WI38 (cell line): ENCODE results near the gene MARCKS.

Experiments
- H3K4me3 ChIP-seq: 2 replicates; pipeline ENCODE4 v1.5.1; 2011; ENCODE audit warnings: low read depth, mild to moderate bottlenecking, control low read depth, low read length
- TF ChIP-seq, protein P1 (sequence below): IDR thresholded peaks from 2 replicates; pipeline ENCODE4 v1.5.1; 2012; ENCODE audit warnings: low read depth, mild to moderate bottlenecking, control low read depth, low read length

The MARCKS gene

DNA sequence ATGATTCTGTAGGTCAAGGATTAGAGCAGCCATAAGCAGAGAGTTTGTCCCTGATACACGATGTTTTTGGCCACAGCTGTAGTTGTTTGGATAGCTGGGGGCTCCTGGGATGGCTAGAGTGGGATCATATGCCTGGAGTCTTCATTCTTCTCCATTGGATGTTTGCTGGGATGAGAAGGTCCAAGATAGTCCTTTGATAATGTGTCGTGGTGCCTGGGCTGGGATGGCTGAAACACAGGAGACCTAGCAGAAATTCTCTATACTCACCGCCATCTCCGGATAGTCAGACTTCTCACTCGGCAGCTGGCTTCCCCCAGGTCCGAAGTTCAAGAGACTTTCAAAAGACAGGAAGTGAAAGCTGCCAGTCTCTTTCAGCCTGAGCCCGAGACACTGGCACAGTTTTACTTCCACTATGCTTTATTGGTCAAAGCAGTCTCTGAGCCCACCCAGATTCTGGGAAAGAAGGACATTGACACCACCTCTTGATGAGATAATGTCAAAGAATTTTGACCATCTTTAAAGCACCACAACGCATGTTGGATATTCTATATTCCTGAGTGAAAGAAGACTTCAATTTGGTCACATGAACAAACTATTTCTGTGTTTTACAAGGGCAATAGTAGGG, 16.0 kb downstream of the MARCKS start:
- no peak overlapping the region for H3K4me3 ChIP-seq
- TF ChIP-seq, protein P1, sequence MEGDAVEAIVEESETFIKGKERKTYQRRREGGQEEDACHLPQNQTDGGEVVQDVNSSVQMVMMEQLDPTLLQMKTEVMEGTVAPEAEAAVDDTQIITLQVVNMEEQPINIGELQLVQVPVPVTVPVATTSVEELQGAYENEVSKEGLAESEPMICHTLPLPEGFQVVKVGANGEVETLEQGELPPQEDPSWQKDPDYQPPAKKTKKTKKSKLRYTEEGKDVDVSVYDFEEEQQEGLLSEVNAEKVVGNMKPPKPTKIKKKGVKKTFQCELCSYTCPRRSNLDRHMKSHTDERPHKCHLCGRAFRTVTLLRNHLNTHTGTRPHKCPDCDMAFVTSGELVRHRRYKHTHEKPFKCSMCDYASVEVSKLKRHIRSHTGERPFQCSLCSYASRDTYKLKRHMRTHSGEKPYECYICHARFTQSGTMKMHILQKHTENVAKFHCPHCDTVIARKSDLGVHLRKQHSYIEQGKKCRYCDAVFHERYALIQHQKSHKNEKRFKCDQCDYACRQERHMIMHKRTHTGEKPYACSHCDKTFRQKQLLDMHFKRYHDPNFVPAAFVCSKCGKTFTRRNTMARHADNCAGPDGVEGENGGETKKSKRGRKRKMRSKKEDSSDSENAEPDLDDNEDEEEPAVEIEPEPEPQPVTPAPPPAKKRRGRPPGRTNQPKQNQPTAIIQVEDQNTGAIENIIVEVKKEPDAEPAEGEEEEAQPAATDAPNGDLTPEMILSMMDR, result no peak

DNA sequence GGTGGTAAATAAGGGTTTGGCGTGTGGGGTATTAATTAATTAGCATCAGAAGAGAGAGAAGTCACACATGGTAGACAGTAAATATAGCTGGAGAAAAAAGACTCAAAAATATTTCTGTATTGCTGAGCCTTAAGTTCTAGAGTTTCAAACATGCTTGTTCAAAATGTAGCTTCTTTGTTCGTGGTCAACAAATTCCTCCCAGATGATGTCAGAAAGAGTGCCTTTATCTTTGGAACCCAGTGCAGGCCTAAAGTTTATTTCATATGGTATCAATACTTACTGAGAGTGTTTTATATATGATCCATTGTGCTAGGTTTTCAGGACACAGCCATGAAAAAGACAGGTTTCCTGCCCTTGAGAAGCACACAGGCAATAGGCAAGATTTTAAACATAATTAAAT, 18.3 kb downstream of the MARCKS start:
- H3K4me3 ChIP-seq, result no peak overlapping the region
- TF ChIP-seq, protein P1, result no peak

DNA sequence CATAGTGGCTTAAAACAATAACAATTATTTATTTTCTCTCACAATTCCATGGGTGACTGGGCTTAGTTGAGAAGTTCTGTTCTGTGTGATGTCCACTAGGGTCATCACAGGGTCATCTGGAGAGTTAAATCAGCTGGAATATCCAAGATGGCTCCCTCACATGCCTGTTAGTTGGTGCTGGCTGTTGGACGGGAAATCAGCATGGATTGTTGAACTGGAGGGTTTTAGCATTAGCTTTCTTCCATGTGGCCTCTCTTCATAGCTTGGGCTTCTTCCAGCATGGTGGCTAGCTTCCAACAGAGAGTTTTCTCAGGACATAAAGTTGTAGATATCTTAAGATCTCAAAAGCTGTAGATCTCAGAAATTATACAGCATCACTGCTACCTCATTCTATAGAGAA, 19.6 kb downstream of the MARCKS start:
- TF ChIP-seq, protein P1, result peak; percentile 17; the same call in 1 of the 2 replicates
- no peak overlapping the region for H3K4me3 ChIP-seq

DNA sequence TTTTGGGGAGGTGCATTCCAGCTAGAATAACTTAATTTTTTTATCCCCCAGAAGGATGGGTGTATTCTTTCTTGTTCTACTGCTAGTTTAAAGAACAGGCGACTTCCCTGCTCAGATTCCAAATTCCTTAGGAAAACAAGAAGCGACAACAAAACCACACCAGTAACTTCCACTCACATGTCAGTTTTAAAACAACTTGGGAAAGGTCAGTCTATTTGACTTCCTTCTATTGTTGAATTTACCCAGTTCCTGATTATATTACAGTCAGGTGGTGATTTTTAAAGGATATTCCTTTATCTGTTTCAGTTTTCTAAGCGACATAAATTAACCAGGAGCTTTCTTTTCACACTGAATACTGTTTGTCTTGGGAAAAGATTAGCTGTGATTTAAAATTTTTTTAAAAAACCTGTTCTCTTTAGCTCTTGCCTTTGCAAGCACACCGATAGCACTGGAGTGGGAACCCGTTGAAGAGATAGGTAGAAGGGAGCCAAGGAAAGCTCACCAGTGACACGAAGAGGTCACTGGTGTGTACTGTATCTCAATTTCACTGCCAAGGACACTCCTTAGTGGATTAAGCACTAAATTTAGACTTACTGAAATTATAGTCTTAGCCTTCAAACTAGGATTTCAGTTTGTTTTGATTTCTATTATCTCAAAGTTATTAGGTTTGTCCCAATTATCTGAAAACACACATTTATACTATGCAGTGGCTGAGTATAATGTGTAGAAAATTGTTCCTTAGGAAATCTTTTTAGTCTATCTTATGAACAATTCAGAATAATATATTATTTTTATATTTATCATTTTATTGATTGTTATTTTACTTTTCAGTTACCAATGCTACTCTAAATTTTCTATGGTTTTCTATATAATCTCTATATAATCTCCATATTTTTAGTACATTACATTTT, 22.3 kb downstream of the MARCKS start:
- TF ChIP-seq, protein P1, result peak; percentile 69
- no peak overlapping the region for H3K4me3 ChIP-seq

DNA sequence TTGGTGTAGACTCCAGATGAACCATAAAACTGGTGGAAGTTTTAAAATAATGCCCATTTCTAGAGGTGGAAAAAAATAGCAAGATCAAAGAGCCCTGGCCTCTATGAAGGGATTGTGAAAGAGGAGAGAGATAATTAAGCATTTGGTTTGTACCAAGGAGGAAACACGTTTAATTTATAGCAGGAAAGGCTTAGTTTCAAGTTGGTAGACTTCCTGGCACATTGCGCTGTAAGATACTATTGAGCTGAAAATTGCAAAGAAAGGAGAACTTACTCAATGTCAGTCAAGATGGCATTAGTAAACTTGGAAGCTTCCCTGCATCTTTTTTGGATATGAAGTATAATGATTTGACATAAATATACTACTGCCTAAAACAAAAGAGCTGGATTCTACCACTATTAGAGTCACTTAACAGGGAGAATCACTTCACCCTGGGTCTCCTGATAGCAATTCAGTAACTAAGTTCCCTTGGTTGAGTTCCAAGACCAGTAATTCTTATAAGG, 24.4 kb downstream of the MARCKS start:
- TF ChIP-seq, protein P1, result no peak
- H3K4me3 ChIP-seq, result no peak overlapping the region

DNA sequence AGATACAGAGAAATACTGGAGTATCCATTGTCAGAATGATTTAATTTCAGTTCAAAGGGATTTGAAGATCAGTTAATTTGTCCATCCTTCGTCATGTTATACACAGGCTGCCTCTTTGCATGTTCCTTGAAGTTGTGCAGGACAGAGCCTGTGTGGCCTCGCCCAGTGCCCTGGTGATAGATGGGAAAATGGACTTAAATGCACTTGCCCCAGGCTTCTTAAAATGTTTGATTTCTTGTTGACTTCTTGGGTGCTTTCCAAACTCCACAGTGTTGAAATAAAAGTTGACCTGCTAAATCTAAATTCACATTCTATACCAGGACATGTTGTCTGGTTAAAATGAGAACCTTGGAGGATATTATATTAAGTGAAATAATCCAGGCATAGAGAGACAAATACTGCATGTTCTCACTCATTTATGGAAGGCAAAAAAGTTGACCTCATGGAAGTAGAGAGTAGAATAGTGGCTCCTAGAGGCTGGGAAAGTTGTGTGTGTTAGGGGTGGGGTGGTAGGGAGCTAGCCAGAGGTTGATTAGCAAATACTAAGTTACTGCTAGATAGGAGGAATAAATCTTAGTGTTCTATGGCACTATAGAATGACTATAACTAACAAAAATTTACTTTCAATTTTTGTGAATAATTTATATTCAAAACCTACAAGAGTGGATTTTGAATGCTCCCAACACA, 25.3 kb downstream of the MARCKS start:
- TF ChIP-seq, protein P1, result no peak
- H3K4me3 ChIP-seq, result no peak overlapping the region
